Loucy (cell line): Measurements from ENCODE around the gene ST8SIA1.

Experiments used
- CTCF ChIP-seq: fragments of 200-600 bp; sonication (generic); conservative IDR thresholded peaks from 2 replicates; pipeline ENCODE4 v1.5.1; 2014; ENCODE audit warnings: mild to moderate bottlenecking, antibody characterized with exemption, low read length
- EZH2phosphoT487 ChIP-seq: fragments of 200-600 bp; IDR thresholded peaks from 2 replicates; pipeline ENCODE4 v1.6.1; 2018; ENCODE audit warnings: antibody characterized with exemption, mild to moderate bottlenecking, moderate library complexity, borderline replicate concordance

DNA sequence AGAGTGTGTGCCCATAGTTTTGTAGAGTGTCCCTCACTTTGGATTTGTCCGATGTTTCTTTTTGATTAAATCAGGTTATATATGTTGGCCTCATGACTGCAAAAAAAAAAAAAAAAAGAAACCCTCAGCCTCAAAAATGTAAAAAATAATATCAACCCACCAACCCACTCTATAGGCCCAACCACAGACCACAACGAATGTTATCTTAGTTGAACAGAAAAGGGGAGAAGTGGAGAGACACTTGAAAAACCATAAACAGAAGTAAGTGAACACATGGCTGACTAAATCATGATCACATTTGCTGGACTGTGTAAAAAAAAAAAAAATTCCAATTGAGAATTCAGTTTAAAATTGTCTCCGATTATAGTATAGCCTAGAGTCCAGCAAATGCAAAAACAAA, 45.5 kb upstream of the ST8SIA1 start:
- TF ChIP-seq CTCF (no peak), EZH2phosphoT487 (peak; percentile 33; the same call in 1 of the 2 replicates)
